GM19351 (cell line): ENCODE measurements around the gene TBL2.
"Not testable (repeated sequence)": the region's sequence is repeated elsewhere in the genome, so short reads cannot be mapped to it uniquely, and the experiment has no call there.

Source experiments
- ATAC-seq: cut with Tn5 transposase; IDR thresholded peaks from one replicate; pipeline ENCODE4 v1.9.1; 2021; ENCODE audit warnings: mild to moderate bottlenecking, moderate library complexity; ENCODE audit not compliant: unreplicated experiment

Gene TBL2

GRCh38 chr7:73570977-73571376 lies 7.4 kb downstream of the TBL2 start:
- ATAC-seq, result no peak

GRCh38 chr7:73570521-73570920 lies 7.9 kb downstream of the TBL2 start:
- ATAC-seq, result no peak

- no peak for ATAC-seq
Observed at GRCh38 chr7:73569042-73569608, 9.3 kb downstream of the TBL2 start.

GRCh38 chr7:73567846-73568685 lies 10.3 kb downstream of the TBL2 start:
- no peak for ATAC-seq

- ATAC-seq, result no peak
Observed at GRCh38 chr7:73567140-73567539, 11.2 kb downstream of the TBL2 start.

GRCh38 chr7:73566431-73566830 lies 11.9 kb downstream of the TBL2 start:
- ATAC-seq, result not testable (repeated sequence)

GRCh38 chr7:73565675-73566340 lies 12.6 kb downstream of the TBL2 start:
- ATAC-seq, result no peak

GRCh38 chr7:73560109-73560835 lies 18.1 kb downstream of the TBL2 start:
- peak; percentile 33 for ATAC-seq

GRCh38 chr7:73557397-73558257 lies 20.8 kb downstream of the TBL2 start, which contains the start of gene BCL7B:
Gene BCL7B, minus strand, starts transcription at chr7:73557690. Its CDS starts 112 bp downstream, at chr7:73557578.
- ATAC-seq, result peak; percentile 41

GRCh38 chr7:73557108-73557396 lies 21.3 kb downstream of the TBL2 start:
- peak; percentile 86 for ATAC-seq

GRCh38 chr7:73556208-73557107 lies 21.9 kb downstream of the TBL2 start:
- ATAC-seq, result no peak

GRCh38 chr7:73555411-73555982 lies 22.9 kb downstream of the TBL2 start:
- no peak for ATAC-seq

GRCh38 chr7:73550093-73550492 lies 28.3 kb downstream of the TBL2 start:
- ATAC-seq, result not testable (repeated sequence)

- ATAC-seq, result no peak
Observed at GRCh38 chr7:73549176-73549575, 29.2 kb downstream of the TBL2 start.

GRCh38 chr7:73547841-73548240 lies 30.5 kb downstream of the TBL2 start:
- no peak for ATAC-seq

GRCh38 chr7:73544678-73545077 lies 33.7 kb downstream of the TBL2 start:
- ATAC-seq, result no peak

- no peak for ATAC-seq
Observed at GRCh38 chr7:73541722-73542121, 36.7 kb downstream of the TBL2 start.

GRCh38 chr7:73539709-73540108 lies 38.7 kb downstream of the TBL2 start:
- no peak for ATAC-seq

GRCh38 chr7:73538510-73538909 lies 39.9 kb downstream of the TBL2 start:
- ATAC-seq, result not testable (repeated sequence)
